ENCODE data around the gene ZNF398. TPM values are rescaled to one million over a fixed set of nuclear protein-coding genes. Genes with fewer than 3 reads are reported as not detected.
A peak's percentile ranks its signal among the peaks of the same experiment; 100 is the strongest.

ZNF398 gene
- total and polyA plus RNA-seq, 2 of the 13 experiments (the other 11 are each of a cell fraction or from before 2014, with no cell fraction given), result 3.0 to 8.9 TPM

GRCh38 chr7:149147072-149147751 is at the start of gene ZNF398 (continued):
- TF ChIP-seq HOXA9 (CRISPR knock-in tag; IDR thresholded peaks at IDR 0.05; ENCODE audit: borderline replicate concordance), result peak; percentile 47; the same call in 1 of the 2 replicates
- TF ChIP-seq SMAD9 (CRISPR knock-in tag; IDR thresholded peaks at IDR 0.05), result no peak
- 0 out of 2 replicates have a peak, but pooled peaks have one; percentile 34 for TF ChIP-seq CREB3 (CRISPR knock-in tag; IDR thresholded peaks at IDR 0.05)
- no peak for TF ChIP-seq CENPBD1 (CRISPR knock-in tag; IDR thresholded peaks at IDR 0.05; ENCODE audit: borderline replicate concordance, low read depth)
- TF ChIP-seq TCF7 (IDR thresholded peaks at IDR 0.05; ENCODE audit: low read depth), result no peak
- TF ChIP-seq ZNF644 (CRISPR knock-in tag; IDR thresholded peaks at IDR 0.05; ENCODE audit: low read depth), result no peak
- no peak for TF ChIP-seq USF2 (IDR thresholded peaks at IDR 0.05; ENCODE audit: low read depth, low read length)
- no peak for TF ChIP-seq USF2 (CRISPR knock-in tag; IDR thresholded peaks at IDR 0.05; ENCODE audit: borderline replicate concordance)
- TF ChIP-seq KLF9 (CRISPR knock-in tag; IDR thresholded peaks at IDR 0.05; ENCODE audit: low read depth), result no peak
- TF ChIP-seq ZNF605 (CRISPR knock-in tag; IDR thresholded peaks at IDR 0.05), result no peak
- no peak for TF ChIP-seq DMTF1 (CRISPR knock-in tag; IDR thresholded peaks at IDR 0.05)
- no peak for TF ChIP-seq ATF6 (CRISPR knock-in tag; conservative IDR thresholded peaks at IDR 0.05)
- no peak for TF ChIP-seq KMT2B (CRISPR knock-in tag; IDR thresholded peaks at IDR 0.05)
- TF ChIP-seq ZSCAN30 (CRISPR knock-in tag; IDR thresholded peaks at IDR 0.05), result no peak
- TF ChIP-seq STAT6 (CRISPR knock-in tag; IDR thresholded peaks at IDR 0.05; ENCODE audit: borderline replicate concordance), result no peak
- peak; percentile 39; the same call in 1 of the 2 replicates for TF ChIP-seq ZSCAN21 (CRISPR knock-in tag; IDR thresholded peaks at IDR 0.05; ENCODE audit: borderline replicate concordance)
- no peak for TF ChIP-seq ZFP1 (CRISPR knock-in tag; IDR thresholded peaks at IDR 0.05)
- no peak for TF ChIP-seq HNRNPUL1 (IDR thresholded peaks at IDR 0.05; ENCODE audit: low read depth, low read length)
- TF ChIP-seq SRSF4 (IDR thresholded peaks at IDR 0.05; ENCODE audit: low read depth, low read length, poor library complexity, severe bottlenecking), result no peak
